ENCODE data around the gene COL10A1.

Gene COL10A1

DNA sequence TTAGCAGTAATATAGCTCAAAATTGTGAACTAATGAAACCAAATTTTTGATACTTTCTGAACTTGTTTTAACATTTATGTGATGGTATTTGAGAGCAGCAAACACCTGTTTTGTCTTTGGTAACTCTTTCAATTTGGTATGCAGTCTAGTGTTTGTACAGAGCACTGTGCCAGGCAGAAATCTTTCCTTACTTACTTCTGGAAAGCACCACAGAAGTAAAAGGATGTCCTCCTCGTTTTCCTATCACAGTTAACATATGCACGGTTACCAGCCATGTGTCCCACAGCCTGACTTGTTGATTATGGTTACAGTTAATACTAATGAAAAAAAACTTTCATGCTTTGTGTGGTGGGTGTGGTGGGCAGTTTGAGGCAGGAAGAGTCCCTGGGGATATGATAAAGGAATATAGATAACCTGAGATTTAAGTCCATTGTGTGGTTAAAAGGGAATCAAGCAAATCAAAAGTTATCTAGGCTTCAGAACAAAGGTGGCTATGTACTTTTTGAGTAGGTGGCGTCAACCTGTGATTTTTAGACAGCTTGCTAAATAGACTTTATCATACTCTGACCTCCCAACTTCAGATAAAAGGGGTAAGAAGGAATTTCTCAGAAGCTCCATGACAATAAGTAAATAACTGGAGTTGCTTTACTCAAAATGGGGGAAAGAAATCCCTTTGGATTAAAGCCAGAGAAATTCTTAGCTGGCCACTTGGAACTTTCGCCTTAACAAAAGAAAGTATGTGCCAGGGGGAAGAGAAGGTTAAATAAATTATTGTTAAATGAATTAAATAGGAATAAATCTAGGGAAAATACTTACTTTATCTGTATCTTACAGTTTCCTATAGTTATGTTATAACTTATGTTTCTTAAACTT, 20.1 kb upstream of the COL10A1 start:
- Histone ChIP-seq H3K27ac (replicated peaks) (no peak overlapping the region), H3K27me3 (ENCODE audit: insufficient read depth, poor library complexity, severe bottlenecking) (no peaks in the 10 kb centered on the region)
- DNase-seq (ENCODE audit: low read depth in 1 of 2, low spot score in 1 of 2) = no peak

DNA sequence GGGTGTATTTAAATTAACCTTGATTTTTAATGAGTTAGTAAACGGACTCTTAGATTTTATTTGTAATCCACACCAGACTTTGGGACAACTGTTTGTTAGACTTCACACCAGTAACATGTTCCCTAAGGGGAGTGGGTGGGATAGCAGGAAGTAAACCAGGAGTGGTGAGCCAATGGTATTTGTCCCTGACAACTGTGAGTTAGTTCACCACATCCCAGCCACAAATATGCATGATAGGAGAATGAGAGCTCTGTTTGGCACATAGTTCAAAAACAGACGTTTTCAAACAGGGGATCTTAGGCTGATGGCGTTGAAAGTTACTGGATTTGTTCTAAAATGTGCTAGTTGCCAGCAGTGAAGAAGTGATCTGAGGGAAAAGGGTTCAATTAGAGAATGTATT, 18.7 kb upstream of the COL10A1 start:
- H3K4me3 ChIP-seq (replicated peaks; ENCODE audit: insufficient read depth, low read length) = no peak overlapping the region
- no peak overlapping the region for H3K27ac ChIP-seq (replicated peaks)
- TF ChIP-seq, protein P1, sequence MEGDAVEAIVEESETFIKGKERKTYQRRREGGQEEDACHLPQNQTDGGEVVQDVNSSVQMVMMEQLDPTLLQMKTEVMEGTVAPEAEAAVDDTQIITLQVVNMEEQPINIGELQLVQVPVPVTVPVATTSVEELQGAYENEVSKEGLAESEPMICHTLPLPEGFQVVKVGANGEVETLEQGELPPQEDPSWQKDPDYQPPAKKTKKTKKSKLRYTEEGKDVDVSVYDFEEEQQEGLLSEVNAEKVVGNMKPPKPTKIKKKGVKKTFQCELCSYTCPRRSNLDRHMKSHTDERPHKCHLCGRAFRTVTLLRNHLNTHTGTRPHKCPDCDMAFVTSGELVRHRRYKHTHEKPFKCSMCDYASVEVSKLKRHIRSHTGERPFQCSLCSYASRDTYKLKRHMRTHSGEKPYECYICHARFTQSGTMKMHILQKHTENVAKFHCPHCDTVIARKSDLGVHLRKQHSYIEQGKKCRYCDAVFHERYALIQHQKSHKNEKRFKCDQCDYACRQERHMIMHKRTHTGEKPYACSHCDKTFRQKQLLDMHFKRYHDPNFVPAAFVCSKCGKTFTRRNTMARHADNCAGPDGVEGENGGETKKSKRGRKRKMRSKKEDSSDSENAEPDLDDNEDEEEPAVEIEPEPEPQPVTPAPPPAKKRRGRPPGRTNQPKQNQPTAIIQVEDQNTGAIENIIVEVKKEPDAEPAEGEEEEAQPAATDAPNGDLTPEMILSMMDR (IDR thresholded peaks at IDR 0.05; ENCODE audit: insufficient read depth, low read length) = no peak
- TF ChIP-seq, protein P2, sequence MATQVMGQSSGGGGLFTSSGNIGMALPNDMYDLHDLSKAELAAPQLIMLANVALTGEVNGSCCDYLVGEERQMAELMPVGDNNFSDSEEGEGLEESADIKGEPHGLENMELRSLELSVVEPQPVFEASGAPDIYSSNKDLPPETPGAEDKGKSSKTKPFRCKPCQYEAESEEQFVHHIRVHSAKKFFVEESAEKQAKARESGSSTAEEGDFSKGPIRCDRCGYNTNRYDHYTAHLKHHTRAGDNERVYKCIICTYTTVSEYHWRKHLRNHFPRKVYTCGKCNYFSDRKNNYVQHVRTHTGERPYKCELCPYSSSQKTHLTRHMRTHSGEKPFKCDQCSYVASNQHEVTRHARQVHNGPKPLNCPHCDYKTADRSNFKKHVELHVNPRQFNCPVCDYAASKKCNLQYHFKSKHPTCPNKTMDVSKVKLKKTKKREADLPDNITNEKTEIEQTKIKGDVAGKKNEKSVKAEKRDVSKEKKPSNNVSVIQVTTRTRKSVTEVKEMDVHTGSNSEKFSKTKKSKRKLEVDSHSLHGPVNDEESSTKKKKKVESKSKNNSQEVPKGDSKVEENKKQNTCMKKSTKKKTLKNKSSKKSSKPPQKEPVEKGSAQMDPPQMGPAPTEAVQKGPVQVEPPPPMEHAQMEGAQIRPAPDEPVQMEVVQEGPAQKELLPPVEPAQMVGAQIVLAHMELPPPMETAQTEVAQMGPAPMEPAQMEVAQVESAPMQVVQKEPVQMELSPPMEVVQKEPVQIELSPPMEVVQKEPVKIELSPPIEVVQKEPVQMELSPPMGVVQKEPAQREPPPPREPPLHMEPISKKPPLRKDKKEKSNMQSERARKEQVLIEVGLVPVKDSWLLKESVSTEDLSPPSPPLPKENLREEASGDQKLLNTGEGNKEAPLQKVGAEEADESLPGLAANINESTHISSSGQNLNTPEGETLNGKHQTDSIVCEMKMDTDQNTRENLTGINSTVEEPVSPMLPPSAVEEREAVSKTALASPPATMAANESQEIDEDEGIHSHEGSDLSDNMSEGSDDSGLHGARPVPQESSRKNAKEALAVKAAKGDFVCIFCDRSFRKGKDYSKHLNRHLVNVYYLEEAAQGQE (IDR thresholded peaks at IDR 0.05; ENCODE audit: insufficient replicate concordance, low read depth) = no peak
- TF ChIP-seq SPI1 (IDR thresholded peaks at IDR 0.05; ENCODE audit: borderline replicate concordance, low read depth) (no peak), GABPA (IDR thresholded peaks at IDR 0.05; ENCODE audit: low read depth) (no peak), POLR2AphosphoS5 (IDR thresholded peaks at IDR 0.05; ENCODE audit: low read depth) (no peak)
- DNase-seq (ENCODE audit: low read depth in 1 of 2, low spot score in 1 of 2) = no peak
- H3K27me3 ChIP-seq (ENCODE audit: insufficient read depth, poor library complexity, severe bottlenecking) = no peaks in the 10 kb centered on the region

More for the DNA sequence above, 20.1 kb upstream of the COL10A1 start:
- no peak overlapping the region for H3K4me3 ChIP-seq (replicated peaks; ENCODE audit: insufficient read depth, low read length)
- TF ChIP-seq SPI1 (IDR thresholded peaks at IDR 0.05; ENCODE audit: borderline replicate concordance, low read depth) (no peak), POLR2AphosphoS5 (IDR thresholded peaks at IDR 0.05; ENCODE audit: low read depth) (no peak), GABPA (IDR thresholded peaks at IDR 0.05; ENCODE audit: low read depth) (no peak)
- TF ChIP-seq, protein P1 (IDR thresholded peaks at IDR 0.05; ENCODE audit: insufficient read depth, low read length) = no peak
- TF ChIP-seq, protein P2 (IDR thresholded peaks at IDR 0.05; ENCODE audit: insufficient replicate concordance, low read depth) = no peak

DNA sequence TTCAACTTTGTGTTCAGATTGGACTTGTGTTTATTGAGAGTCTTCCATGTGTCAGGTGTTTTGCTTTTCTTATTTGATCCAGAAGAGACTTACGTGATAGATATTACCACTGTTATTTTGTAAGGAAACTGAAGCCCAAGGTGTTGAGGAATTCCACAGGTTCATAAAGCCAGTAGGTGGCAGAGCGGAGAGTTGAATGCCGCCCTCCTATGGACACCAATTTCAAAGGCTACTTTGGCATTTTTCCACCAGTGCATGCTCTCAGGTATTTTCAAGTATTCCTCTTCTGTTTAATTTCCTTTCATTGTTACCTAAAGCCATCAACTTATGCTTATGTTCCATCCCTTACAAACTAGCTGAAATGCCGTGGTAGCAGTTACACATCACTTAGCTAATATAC, 14.0 kb upstream of the COL10A1 start:
- DNase-seq (ENCODE audit: low read depth in 1 of 2, low spot score in 1 of 2) = no peak
- H3K4me3 ChIP-seq (replicated peaks; ENCODE audit: insufficient read depth, low read length) = no peak overlapping the region
- H3K27ac ChIP-seq (replicated peaks) = no peak overlapping the region
- TF ChIP-seq GABPA (IDR thresholded peaks at IDR 0.05; ENCODE audit: low read depth) = no peak
- TF ChIP-seq, protein P2 (IDR thresholded peaks at IDR 0.05; ENCODE audit: insufficient replicate concordance, low read depth) = no peak
- TF ChIP-seq SPI1 (IDR thresholded peaks at IDR 0.05; ENCODE audit: borderline replicate concordance, low read depth) = no peak
- TF ChIP-seq, protein P1 (IDR thresholded peaks at IDR 0.05; ENCODE audit: insufficient read depth, low read length) = no peak
- TF ChIP-seq POLR2AphosphoS5 (IDR thresholded peaks at IDR 0.05; ENCODE audit: low read depth) = no peak
- H3K27me3 ChIP-seq (ENCODE audit: insufficient read depth, poor library complexity, severe bottlenecking) = no peaks in the 10 kb centered on the region
